WTC11 (cell line): ENCODE measurements around the gene RNF7. TPM values are rescaled to one million over a fixed set of nuclear protein-coding genes. Genes with fewer than 3 reads are reported as not detected.

Experiments
- ATAC-seq: fragments of 200-7000 bp; cut with Tn5 transposase; 2 replicates; pipeline ENCODE4 v1.10.0; 2021; ENCODE audit warnings: mild to moderate bottlenecking, moderate library complexity
- CTCF ChIA-PET: fragments of 300-600 bp; sonication (Branson Sonifier 250); formaldehyde crosslinking; loops from one replicate; lab custom pipeline; 2021; ENCODE audit warnings: antibody characterized with exemption; lab: Charles Lee
- POLR2A ChIA-PET: fragments of 350-600 bp; sonication (Branson Sonifier 250); formaldehyde crosslinking; loops from one replicate; lab custom pipeline; 2021; ENCODE audit warnings: antibody characterized with exemption; lab: Charles Lee
- DNase-seq: peaks from one replicate; pipeline ENCODE4 v3.0.0; 2021; ENCODE audit warnings: low spot score
- H3K27ac Mint-ChIP-seq: 2 replicates; pipeline ENCODE4 v1.8.0; 2021; ENCODE audit warnings: mixed read lengths
- H3K27me3 Mint-ChIP-seq: 2 replicates; pipeline ENCODE4 v1.8.0; 2021; ENCODE audit warnings: low read depth, mild to moderate bottlenecking, moderate library complexity, mixed read lengths
- H3K36me3 Mint-ChIP-seq: 2 replicates; pipeline ENCODE4 v1.8.0; 2021; ENCODE audit warnings: mixed read lengths
- H3K4me1 Mint-ChIP-seq: 2 replicates; pipeline ENCODE4 v1.8.0; 2022; ENCODE audit warnings: mixed read lengths
- H3K4me3 Mint-ChIP-seq: 2 replicates; pipeline ENCODE4 v1.8.0; 2021; ENCODE audit warnings: mild to moderate bottlenecking, moderate library complexity, mixed read lengths
- H3K9me3 Mint-ChIP-seq: 2 replicates; pipeline ENCODE4 v1.8.0; 2021; ENCODE audit warnings: mixed read lengths
- AR ChIP-seq: fragments of 250-450 bp; sonication (Bioruptor Pico); IDR thresholded peaks from 2 replicates; pipeline ENCODE4 v1.9.0; 2021; ENCODE audit warnings: mild to moderate bottlenecking
- CREB1 ChIP-seq: sonication (generic); formaldehyde crosslinking; IDR thresholded peaks from 2 replicates; pipeline ENCODE4 v1.8.0; 2023; ENCODE audit warnings: mild to moderate bottlenecking, missing genetic modification reagents
- ELF4 ChIP-seq: sonication (generic); formaldehyde crosslinking; IDR thresholded peaks from 2 replicates; pipeline ENCODE4 v1.8.1; 2022; ENCODE audit warnings: low read depth, mild to moderate bottlenecking, moderate library complexity, missing genetic modification reagents
- EMX1 ChIP-seq: fragments of 250-450 bp; sonication (Bioruptor Pico); IDR thresholded peaks from 2 replicates; pipeline ENCODE4 v1.8.0; 2021; ENCODE audit warnings: mild to moderate bottlenecking
- FOXJ3 ChIP-seq: sonication (generic); formaldehyde crosslinking; IDR thresholded peaks from 2 replicates; pipeline ENCODE4 v1.9.0; 2021; ENCODE audit warnings: missing genetic modification reagents, mild to moderate bottlenecking, borderline replicate concordance
- GRHL2 ChIP-seq: fragments of 250-450 bp; sonication (Bioruptor Pico); IDR thresholded peaks from 2 replicates; pipeline ENCODE4 v1.8.0; 2022; ENCODE audit warnings: mild to moderate bottlenecking, moderate library complexity; ENCODE audit not compliant: insufficient replicate concordance, severe bottlenecking
- MYBL2 ChIP-seq: sonication (generic); formaldehyde crosslinking; IDR thresholded peaks from 2 replicates; pipeline ENCODE4 v1.8.1; 2023; ENCODE audit warnings: mild to moderate bottlenecking, moderate library complexity, missing genetic modification reagents
- NFYB ChIP-seq: sonication (generic); formaldehyde crosslinking; conservative IDR thresholded peaks from 2 replicates; pipeline ENCODE4 v1.8.0; 2022; ENCODE audit warnings: low read depth, missing genetic modification reagents
- NR1H2 ChIP-seq: sonication (generic); formaldehyde crosslinking; IDR thresholded peaks from 2 replicates; pipeline ENCODE4 v1.9.0; 2021; ENCODE audit warnings: mild to moderate bottlenecking, moderate library complexity, missing genetic modification reagents
- PREB ChIP-seq: sonication (generic); formaldehyde crosslinking; IDR thresholded peaks from 2 replicates; pipeline ENCODE4 v1.8.1; 2022; ENCODE audit warnings: mild to moderate bottlenecking, missing genetic modification reagents, moderate library complexity, borderline replicate concordance
- SMAD4 ChIP-seq: sonication (generic); formaldehyde crosslinking; IDR thresholded peaks from 2 replicates; pipeline ENCODE4 v1.8.0; 2022; ENCODE audit warnings: mild to moderate bottlenecking, missing genetic modification reagents
- SP1 ChIP-seq: sonication (generic); formaldehyde crosslinking; conservative IDR thresholded peaks from 2 replicates; pipeline ENCODE4 v1.8.1; 2022; ENCODE audit warnings: missing genetic modification reagents
- TCF7 ChIP-seq: sonication (generic); formaldehyde crosslinking; IDR thresholded peaks from 2 replicates; pipeline ENCODE4 v1.8.0; 2022; ENCODE audit warnings: mild to moderate bottlenecking, low read depth, missing genetic modification reagents, moderate library complexity
- TEAD1 ChIP-seq: sonication (generic); formaldehyde crosslinking; IDR thresholded peaks from 2 replicates; pipeline ENCODE4 v1.8.0; 2022; ENCODE audit warnings: mild to moderate bottlenecking, missing genetic modification reagents
- TP53 ChIP-seq: sonication (generic); formaldehyde crosslinking; IDR thresholded peaks from 2 replicates; pipeline ENCODE4 v1.8.1; 2023; ENCODE audit warnings: mild to moderate bottlenecking, missing genetic modification reagents
- ZMAT4 ChIP-seq: fragments of 250-450 bp; sonication (Bioruptor Pico); IDR thresholded peaks from 2 replicates; pipeline ENCODE4 v1.9.0; 2021; ENCODE audit warnings: mild to moderate bottlenecking
- ZNF138 ChIP-seq: sonication (generic); formaldehyde crosslinking; conservative IDR thresholded peaks from 2 replicates; pipeline ENCODE4 v1.8.1; 2022; ENCODE audit warnings: mild to moderate bottlenecking, moderate library complexity, missing genetic modification reagents
- ZNF219 ChIP-seq: sonication (generic); formaldehyde crosslinking; IDR thresholded peaks from 2 replicates; pipeline ENCODE4 v1.8.0; 2023; ENCODE audit warnings: missing genetic modification reagents, mild to moderate bottlenecking, borderline replicate concordance
- ZNF281 ChIP-seq: sonication (generic); formaldehyde crosslinking; IDR thresholded peaks from 2 replicates; pipeline ENCODE4 v1.8.0; 2023; ENCODE audit warnings: mild to moderate bottlenecking, missing genetic modification reagents
- ZNF416 ChIP-seq: fragments of 250-450 bp; sonication (Bioruptor Pico); IDR thresholded peaks from 2 replicates; pipeline ENCODE4 v1.9.0; 2021; ENCODE audit warnings: mild to moderate bottlenecking, inconsistent platforms
- ZNF532 ChIP-seq: fragments of 250-450 bp; sonication (Bioruptor Pico); IDR thresholded peaks from 2 replicates; pipeline ENCODE4 v1.9.0; 2021; ENCODE audit warnings: mild to moderate bottlenecking, borderline replicate concordance
- ZNF671 ChIP-seq: fragments of 250-450 bp; sonication (Bioruptor Pico); IDR thresholded peaks from 2 replicates; pipeline ENCODE4 v1.8.0; 2021; ENCODE audit warnings: mild to moderate bottlenecking
- total RNA-seq: library from RNA; stranded (reverse); gene quantifications from 3 replicates; pipeline ENCODE4 v1.2.3, GENCODE V29; 2021
- TF ChIP-seq, protein P1 (sequence below): sonication (generic); formaldehyde crosslinking; conservative IDR thresholded peaks from 2 replicates; pipeline ENCODE4 v1.8.1; 2022; ENCODE audit warnings: mild to moderate bottlenecking, missing genetic modification reagents

The RNF7 gene
- total RNA-seq, 1 experiment from 2014 or later = 133 TPM

- 0 out of 2 replicates have a peak overlapping the region, but pooled peaks have one; percentile 51 for H3K27ac Mint-ChIP-seq
- 0 out of 2 replicates have a peak, but pooled peaks cover 3% of the 10 kb centered on the region for H3K36me3 Mint-ChIP-seq
- H3K4me1 Mint-ChIP-seq = peaks cover 21% of the 10 kb centered on the region
- H3K9me3 Mint-ChIP-seq = no peaks in the 10 kb centered on the region
- CTCF ChIA-PET = interaction anchor here (0.7 to 0.8 kb wide), 2 partner anchors 36 to 92 kb away, joined by 3 to 4 read pairs; no protein-coding TSS in a partner anchor
- H3K27me3 Mint-ChIP-seq = no peaks in the 10 kb centered on the region; the same call in 1 of the 2 replicates
- TF ChIP-seq SP1 (CRISPR knock-in tag) = no peak
- no peak for TF ChIP-seq SMAD4 (CRISPR knock-in tag)
- no peak for TF ChIP-seq NFYB
- no peak for TF ChIP-seq ZNF219 (CRISPR knock-in tag)
- TF ChIP-seq, protein P1, sequence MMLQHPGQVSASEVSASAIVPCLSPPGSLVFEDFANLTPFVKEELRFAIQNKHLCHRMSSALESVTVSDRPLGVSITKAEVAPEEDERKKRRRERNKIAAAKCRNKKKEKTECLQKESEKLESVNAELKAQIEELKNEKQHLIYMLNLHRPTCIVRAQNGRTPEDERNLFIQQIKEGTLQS = no peak
- TF ChIP-seq GRHL2 = no peak
- TF ChIP-seq ZNF532 = no peak
- TF ChIP-seq ZNF138 (CRISPR knock-in tag) = no peak
- no peak for TF ChIP-seq FOXJ3 (CRISPR knock-in tag)
- no peak for TF ChIP-seq PREB
- TF ChIP-seq EMX1 (CRISPR knock-in tag) = no peak
- TF ChIP-seq NR1H2 (CRISPR knock-in tag) = no peak
- TF ChIP-seq CREB1 = no peak
- no peak for TF ChIP-seq TEAD1 (CRISPR knock-in tag)
- no peak for TF ChIP-seq TP53
- TF ChIP-seq ZMAT4 (CRISPR knock-in tag) = no peak
- no peak for TF ChIP-seq ZNF416
- TF ChIP-seq, all 79 proteins: peak for 0
- no peak overlapping the region for H3K4me3 Mint-ChIP-seq
- no peak for ATAC-seq
- no peak for DNase-seq
- POLR2A ChIA-PET = no interaction called here
Observed at GRCh38 chr3:141737093-141737492, 1.0 kb upstream of the RNF7 start.

DNA sequence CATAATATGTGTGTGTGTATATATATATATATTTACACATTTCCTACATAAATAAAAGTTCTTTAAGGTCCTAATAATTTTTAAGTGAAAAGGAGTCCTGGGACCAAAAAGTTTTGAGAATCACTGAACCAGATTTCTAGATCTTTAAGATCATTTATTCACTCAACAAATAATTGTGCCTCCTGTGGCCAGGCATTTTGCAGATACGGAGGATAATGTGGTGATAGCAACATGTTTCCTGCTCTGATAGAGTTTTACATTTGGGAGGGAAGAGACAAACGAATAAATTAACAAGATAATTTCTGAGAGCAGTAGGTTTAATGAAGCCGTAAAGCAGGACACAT, 448 bp upstream of the RNF7 start:
- Mint-ChIP-seq H3K9me3 (no peaks in the 10 kb centered on the region), H3K27me3 (no peaks in the 10 kb centered on the region; the same call in 1 of the 2 replicates), H3K27ac (peak overlapping the region; percentile 54), H3K4me3 (peak overlapping the region; percentile 51), H3K36me3 (peaks cover 6% of the 10 kb centered on the region), H3K4me1 (peaks cover 21% of the 10 kb centered on the region)
- no peak for DNase-seq
- CTCF ChIA-PET = interaction anchor here (1.7 kb wide), 1 partner anchor 92 kb away, joined by 18 read pairs; no protein-coding TSS in a partner anchor
- no peak for ATAC-seq
- POLR2A ChIA-PET = no interaction called here
- no peak for TF ChIP-seq ELF4 (CRISPR knock-in tag)

GRCh38 chr3:141738891-141739363, 829 bp downstream of the RNF7 start:
- DNase-seq (no peak), ATAC-seq (no peak)
- Mint-ChIP-seq H3K4me1 (peaks cover 21% of the 10 kb centered on the region), H3K4me3 (peak overlapping the region; percentile 96), H3K36me3 (peaks cover 12% of the 10 kb centered on the region), H3K27me3 (no peaks in the 10 kb centered on the region), H3K27ac (peak overlapping the region; percentile 96), H3K9me3 (no peaks in the 10 kb centered on the region)
- ChIA-PET CTCF (interaction anchor here (0.6 to 1.7 kb wide), 11 partner anchors 9 to 278 kb away, joined by 3 to 18 read pairs (median 4); partner anchors contain the start of gene ATP1B3), POLR2A (interaction anchor here (0.6 to 0.8 kb wide), 2 partner anchors 59 to 139 kb away, joined by 3 to 4 read pairs; no protein-coding TSS in a partner anchor)
- TF ChIP-seq ZNF281 (CRISPR knock-in tag) (no peak), ZNF671 (CRISPR knock-in tag) (no peak), ZNF219 (CRISPR knock-in tag) (no peak), TCF7 (CRISPR knock-in tag) (no peak), AR (no peak), MYBL2 (CRISPR knock-in tag) (no peak)
